Measurements from ENCODE around the gene ULBP2.
"Not testable (repeated sequence)": the region's sequence is repeated elsewhere in the genome, so short reads cannot be mapped to it uniquely, and the experiment has no call there.

Gene ULBP2, protein sequence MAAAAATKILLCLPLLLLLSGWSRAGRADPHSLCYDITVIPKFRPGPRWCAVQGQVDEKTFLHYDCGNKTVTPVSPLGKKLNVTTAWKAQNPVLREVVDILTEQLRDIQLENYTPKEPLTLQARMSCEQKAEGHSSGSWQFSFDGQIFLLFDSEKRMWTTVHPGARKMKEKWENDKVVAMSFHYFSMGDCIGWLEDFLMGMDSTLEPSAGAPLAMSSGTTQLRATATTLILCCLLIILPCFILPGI

DNA sequence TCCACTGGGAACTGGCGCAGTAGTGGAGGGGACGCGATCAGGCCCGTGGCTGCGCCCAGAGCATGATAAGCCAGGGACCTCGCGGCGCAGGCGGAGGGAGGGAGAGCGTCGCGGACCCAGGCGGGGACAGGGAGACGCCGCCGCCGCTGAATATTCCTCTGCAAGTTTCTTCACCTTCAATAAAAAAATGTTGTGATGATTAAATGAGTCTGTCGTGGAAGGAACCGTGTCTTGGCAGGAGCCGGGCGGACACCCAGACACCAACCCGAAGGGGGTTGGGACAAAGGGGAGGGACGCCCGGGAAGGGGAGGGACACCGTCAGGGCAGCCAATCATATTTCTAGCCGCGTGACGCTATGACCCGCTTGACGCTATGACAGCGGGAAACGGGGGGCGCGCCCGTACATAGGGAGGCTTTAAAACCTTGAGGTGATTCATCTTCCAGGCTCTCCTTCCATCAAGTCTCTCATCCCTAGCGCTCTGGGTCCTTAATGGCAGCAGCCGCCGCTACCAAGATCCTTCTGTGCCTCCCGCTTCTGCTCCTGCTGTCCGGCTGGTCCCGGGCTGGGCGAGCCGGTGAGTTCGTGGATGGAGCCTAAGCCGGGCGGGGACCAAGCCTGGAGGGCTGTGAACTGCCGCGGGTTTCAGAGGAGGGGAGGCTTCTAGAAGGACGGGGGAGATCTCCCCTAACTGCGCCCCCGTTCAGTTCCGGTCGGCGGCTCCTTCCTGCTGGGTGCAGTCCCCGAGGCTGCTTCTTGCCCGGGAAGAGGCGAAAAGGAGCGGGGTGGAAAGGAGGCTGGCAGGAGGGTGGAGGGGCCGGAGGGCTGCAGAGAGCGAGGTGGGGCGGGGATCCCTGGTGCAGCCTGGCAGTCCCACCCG, at the start of gene ULBP2:
Gene ULBP2, plus strand, starts transcription at position 432 of the 878 bp plus-strand sequence. Its CDS starts 59 bp downstream, at position 491.
- peak; percentile 87 for DNase-seq

DNA sequence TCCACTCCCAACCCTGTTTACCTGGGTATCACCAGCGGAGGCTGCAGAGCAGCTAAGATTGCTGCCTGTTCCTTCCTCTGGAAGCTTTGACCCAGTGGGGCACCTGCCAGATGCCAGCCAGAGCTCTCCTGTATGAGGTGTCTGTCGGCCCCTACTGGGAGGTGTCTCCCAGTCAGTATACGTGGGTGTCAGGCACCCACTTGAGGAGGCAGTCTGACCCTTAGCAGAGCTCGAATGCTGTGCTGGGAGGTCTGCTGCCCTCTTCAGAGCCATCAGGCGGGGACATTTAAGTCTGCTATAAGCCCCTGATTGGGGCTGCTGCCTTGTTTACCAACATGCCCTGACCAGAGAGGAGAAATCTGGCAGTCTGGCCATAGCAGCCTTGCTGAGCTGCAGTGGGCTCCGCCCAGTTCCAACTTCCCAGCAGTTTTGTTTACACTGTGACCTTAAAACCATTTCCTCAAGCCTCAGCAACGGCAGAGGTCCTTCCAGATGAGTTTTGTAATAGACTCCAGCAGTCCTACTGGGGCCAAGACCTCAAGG, 46.7 kb upstream of the ULBP2 start:
- no peak for DNase-seq

DNA sequence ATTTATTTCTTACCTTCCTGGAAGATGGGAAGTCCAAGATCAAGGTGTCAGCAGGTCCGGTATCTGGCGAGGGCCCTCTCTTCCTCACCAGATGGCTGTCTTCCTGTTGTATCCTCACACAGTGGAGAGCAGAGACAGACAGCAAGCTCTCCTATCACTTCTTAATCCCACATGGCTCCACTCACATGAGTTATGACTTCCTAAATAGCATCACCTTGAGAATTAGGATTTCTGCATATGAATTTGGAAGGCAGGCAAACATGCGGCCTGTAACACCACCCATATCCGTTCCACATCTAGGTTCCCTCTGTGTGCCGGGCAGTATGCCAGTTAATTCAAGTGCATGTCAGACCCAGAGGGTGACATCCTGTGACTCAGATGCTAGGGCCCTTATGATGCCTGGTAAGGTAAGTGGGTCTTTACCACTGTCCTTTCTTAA, 46.0 kb upstream of the ULBP2 start:
- peak; percentile 8 for DNase-seq

DNA sequence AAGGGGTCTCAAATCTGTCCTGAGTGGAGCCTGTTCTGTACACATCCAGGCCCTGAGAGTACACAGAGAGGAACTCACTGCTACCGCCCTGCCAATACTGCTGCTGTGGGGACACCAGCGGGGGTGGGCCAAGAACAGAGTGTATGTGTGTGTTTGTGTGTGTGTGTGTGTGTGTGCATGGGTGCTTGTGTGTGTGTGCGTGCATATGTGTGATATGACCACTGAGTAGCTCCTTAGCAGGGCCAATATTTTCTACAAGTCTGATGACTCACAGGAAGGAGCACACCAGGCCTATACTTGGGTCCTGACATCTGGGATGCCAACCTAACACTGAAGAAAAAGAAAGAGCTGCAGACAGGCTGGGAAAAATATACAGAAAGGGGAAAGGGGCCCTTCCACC, 45.3 kb upstream of the ULBP2 start:
- no peak for DNase-seq

DNA sequence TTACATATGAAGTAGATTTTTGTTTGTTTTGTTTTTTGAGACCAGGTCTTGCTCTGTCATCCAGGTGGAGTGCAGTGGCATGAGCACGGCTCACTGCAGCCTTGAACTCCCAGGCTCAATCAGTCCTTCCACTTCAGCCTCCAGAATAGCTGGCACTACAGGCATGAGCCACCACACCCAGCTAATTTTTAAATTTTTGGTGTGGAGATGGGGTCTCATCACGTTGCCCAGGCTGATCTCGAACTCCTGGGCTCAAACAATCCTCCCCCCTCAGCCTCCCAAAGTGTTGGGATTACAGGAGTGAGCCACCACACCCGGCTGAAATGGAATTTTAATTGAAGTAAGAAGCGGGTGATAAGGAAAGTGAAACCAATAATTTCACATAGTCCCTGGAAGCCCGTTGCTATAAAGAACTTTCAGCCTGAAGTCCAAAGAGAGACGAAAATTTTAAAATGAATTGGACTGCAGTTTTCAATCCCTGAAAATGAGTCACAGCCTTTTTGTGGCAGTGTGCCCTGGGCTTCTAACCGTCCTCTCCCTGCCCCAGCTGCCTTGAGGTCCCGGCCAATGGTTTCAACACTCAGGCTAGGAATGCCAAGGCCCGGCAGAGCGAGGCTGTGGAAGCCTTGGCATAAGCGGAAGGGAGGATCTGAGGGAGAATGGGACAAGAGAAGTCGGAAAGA, 44.7 kb upstream of the ULBP2 start:
- no peak for DNase-seq

DNA sequence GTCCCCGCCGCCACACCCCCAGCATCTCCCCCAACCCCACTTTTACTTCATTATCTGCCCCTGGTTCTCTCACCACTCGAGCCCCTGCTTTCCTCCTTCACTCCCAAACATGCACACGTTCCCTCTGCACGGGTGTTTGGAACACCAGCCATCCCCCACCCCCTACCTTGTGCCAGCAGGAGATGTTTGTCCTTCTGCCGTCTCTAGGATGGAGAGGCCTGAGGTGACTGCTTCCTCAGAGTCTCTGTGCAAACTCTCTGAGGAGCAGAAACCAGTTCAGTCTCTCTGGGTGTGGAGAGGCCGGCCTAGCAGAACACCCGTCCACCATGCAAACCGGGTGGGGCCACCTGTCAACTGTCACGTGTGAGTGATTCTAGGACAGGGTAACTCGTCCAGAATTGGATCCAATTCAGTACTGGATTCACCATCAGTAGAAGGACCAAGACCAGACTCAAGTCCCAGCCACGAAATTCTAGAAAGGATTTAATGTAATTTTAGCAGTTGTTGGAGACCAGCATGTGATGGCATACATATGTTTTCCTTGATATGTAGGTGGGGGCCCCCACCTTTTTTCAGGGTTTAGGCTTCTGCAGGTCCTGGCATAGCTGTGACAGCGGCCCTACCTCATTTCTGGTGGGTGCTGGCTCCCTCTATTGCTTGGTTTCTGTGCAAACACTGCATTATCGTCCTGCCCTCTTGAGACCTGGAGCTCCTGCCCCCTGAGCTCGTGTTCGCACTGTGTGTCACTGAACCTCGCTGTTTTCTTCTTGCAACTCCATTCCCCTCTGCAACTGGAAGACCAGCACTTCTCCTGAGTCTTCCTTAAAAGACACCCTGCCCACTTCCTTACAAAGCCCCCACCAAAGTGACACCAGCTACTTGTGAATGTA, 43.7 kb upstream of the ULBP2 start, which contains the start of gene RAET1E:
Gene RAET1E, minus strand, starts transcription at position 259 of the 890 bp plus-strand sequence. CDS start 7,212 bp downstream, outside the sequence.
- no peak for DNase-seq

DNA sequence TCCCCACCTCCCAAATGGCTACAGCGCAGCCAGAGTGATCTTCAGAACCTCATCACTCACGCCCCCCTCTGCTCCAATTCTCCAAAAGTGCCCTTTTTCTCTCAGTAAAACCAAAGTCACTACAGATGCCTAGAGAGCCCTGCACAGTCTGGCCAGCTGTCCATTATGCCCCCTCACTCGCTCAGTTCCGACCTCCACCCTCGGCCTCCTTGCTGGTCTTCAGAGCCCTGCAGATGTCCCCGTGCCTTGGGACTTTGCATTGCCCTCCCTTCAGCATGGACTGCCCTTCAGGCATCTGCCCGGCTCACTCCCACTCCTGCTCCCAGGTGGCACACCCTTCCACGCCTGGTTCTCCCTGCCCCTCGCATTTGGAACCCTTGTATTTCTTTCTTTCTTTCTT, 42.8 kb upstream of the ULBP2 start:
- DNase-seq, result no peak

DNA sequence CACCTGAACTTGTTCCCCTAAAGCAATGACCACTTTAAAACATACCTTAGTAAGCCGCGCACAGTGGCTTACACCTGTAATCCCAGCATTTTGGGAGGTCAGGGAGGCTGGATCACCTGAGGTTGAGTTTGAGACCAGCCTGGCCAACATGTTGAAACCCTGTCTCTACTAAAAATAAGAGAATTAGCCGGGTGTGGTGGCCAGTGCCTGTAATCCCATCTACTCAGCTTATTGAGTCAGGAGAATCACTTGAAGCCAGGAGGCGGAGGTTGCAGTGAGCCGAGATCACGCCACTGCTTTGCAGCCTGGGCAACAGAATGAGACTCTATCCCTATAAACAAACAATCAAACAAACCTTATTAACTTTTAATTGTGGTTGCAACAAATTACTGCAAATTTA, 42.3 kb upstream of the ULBP2 start:
- no peak for DNase-seq

DNA sequence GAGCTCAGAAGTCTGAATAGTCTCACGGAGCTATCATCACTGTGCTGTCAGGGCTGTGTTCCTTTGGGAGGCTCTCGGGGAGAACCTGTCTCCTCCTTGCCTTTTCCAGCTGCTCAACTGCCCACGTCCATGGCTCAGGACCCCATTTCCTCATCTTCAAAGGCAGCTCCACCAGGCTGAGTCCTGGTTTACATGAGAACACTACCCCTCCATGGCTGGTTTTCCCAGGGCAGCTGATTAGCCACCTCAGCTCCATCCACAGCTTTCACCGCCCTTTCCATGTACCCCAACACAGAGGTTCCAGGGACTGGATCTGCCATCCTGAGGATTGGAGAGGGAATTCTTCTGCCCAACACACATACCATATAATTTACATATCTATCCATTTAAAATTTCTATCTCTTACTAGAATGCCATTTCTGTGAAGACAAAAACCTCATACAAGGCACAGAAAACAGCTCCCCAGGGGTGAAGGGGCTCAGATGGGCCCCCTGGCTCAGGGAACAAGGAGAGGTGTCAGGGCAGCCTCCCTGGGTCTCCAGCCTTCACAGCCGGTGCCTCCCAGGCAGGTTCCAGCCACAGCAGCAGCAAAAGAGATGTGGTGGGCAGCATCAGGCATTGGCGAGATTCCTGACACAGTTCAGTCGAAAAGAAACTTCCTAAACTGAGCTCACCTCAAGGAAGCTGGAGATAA, 41.7 kb upstream of the ULBP2 start:
- DNase-seq, result no peak

DNA sequence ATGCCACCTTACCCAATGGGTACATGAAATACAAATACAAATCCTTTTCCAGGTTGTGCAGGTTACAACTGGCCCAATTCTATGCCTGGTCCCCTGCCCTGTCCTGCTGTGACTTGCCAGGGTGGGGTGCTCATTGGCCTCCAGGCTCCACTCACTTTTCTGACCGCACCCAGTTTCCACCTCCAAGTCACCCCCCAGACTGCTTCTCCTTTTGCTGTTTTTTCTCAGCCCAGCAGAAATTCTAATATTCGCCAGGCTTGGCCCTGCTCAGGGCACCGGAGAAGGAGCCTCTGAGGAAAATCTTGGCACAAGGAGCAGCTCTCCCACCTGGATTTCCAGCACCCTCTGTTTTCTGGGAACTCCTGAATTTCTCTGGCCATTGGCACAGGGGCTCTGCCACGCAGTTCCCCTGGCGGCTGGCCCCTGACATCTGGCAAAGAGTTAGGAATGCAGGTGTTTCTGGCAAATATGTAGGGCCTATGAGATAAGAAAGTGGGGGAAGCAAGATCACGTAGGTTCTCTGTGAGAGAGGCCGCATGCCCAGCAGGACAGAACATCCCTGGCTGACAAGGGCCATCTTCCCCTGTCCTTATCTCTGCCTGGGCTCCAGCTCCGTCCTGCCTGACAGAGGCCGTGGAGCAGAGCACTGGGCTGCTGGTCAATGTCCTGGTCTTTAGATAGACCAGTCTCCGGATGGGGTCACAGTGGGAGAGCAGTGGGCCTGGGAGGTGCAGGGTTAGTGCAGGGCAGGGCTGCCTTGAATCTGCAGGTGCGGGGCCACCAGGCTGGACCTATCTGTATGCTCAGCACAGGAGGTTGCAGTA, 41.0 kb upstream of the ULBP2 start:
- no peak for DNase-seq

DNA sequence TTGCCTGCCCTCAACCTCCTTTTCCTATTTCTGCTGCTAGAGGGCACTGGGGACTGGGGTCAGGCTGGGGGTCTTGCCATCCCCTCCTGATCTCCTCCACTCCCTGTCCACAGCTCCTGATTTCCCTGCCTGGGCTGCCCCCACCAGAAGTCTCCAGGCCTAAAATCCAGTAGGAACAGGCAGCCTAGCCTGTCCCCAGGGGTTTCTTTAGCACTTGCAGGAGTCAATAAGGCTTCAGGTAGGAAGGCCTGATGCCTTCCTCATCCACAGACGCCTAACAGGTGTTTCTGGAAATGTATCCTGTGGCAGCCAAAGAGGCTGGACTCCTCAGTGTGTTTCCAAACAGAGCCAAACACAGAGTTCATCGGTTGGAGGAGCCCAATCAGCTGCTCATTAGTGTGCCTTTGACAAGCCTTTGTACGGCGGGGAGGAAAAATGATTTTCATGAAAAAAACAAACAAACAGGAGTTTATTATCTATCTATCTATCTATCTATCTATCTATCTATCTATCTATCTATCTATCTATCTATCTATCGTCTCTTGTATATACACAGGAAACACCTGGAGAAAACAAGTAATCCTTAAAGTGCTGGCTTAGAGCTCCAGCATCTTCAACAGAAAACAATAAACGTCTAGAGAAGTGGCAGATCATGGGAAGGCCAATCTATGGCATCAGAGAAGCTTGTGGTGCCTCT, 40.2 kb upstream of the ULBP2 start:
- DNase-seq, result no peak

DNA sequence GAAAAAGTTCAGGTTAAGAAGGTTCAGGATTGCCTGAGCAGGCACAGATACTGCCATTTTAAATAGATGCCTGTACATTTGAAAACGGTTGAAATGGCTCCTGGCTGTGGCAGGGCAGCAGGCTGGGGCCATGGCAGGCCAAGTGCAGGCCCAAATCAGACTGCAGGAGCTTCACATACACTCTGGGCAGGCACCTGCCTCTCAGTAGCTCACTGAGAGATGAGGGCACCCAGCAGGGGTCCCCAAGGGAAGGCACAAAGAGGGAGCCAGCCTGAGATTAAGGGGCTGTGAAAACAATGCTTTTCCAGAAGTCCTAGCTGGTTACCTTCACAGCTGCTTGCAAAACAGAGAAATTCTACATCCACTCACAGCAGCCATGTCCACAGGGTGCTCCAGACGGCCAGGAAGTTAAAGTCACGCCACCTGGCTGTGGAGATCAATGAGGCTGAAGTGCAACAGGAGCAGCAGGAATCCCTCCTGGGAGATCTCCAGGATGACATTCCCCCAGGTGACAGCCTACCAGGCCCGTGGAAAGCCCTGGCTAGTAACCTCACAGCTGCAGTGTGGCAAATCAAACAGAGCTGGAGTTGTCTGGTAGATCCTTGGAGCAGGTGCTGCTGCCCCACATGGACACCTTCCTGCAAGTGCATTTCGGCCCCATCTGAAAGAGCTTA, 37.7 kb upstream of the ULBP2 start:
- no peak for DNase-seq

DNA sequence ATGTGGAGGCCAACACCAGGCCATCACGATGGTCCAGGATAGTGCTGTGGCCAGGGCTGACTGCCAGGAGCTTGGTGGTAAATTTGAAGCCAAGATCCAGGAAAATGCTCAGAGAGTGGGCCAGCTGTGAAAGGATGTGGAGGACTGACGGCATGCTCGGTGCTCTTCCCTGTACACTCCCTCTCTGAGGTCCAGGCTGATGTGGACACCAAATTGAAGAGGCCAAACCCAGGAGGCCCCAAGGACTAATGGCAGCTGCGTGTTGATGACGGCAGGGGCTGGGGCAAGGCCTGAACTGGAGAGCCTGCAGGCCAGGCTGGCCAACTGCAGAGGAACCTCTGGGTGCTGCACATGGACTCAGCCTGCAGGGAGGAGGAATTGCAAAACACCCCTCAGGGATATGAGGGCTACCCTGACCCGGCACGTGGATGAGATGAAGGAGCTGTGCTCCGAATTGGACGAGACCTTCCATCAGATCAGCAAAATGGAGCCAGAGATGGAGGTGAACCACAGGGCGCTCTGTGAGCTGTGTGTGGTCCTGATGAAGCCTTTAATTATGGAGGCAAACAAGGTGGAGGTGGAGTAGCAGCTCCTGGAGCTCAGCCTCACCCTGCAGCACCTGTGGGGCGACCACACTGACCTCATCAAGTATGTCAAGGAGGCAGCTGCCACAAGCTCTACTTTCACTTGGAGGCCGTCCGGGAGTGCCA, 37.0 kb upstream of the ULBP2 start:
- DNase-seq, result no peak

DNA sequence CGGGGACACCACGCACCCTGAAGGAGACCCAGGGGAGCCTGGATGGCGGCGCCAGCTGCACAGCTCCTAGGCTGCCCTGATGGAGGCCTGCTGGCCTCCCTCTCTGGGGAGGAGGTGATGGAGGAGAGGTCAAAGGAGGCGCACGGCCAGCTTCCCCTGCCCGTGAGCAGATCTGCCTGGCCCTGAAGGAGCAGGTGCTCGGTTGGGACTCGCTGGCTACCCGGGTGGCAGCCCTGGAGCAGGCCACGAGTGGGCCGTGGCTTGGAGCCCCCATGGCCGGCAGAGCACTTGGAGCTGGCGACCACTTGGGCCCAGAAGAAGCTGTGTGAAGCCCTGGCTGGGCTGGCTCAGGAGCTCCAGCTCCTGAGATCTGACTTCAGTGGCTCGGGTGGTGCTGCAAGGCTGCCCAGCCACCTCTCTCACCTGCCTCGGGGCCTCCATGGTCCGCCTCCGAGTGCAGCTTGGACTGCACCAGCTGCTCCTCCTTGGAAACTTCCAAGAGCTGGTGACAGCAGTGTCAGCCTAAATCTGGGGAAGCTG, 36.4 kb upstream of the ULBP2 start:
- no peak for DNase-seq

DNA sequence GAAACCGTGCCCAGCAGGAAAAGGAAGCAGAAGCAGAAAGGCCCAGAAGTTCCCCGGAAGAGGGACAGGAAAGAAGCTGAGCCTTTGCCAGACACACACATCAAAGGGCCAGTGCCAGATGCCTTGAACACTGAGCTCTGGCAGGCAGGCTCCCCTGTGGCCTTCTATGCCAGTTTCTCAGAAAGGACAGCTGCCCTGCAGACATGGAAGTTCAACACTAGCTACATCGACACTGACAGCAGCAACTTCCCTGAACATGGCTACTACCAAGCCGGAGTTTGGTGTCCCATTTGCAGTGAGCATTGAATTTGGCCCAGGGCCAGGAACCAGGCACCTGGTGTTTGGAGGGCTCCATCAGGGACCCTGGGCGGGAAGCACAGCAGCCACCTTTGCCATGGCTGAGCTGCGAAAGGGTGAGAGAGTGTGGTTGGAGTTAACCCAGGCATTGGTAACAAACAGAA, 35.9 kb upstream of the ULBP2 start:
- DNase-seq, result no peak

DNA sequence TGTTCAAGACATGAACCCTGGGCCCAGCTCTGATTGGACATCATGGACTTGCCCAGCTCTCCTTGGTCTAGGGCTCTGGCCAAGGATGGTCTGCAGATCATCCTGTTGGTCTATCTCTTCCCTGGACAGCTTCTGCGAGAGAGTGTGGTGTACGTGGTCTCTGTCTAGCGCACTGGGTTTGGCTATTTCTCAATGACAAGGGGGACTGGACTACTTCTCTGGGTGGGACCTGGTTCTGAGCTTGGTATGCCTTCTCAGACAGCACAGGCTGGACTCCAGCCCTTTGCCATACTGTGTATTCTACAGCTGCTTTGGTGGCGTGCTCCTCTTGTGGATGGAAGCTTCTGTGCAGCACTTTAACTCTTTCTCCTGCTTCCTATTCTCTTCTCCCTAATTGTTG, 35.4 kb upstream of the ULBP2 start:
- no peak for DNase-seq

DNA sequence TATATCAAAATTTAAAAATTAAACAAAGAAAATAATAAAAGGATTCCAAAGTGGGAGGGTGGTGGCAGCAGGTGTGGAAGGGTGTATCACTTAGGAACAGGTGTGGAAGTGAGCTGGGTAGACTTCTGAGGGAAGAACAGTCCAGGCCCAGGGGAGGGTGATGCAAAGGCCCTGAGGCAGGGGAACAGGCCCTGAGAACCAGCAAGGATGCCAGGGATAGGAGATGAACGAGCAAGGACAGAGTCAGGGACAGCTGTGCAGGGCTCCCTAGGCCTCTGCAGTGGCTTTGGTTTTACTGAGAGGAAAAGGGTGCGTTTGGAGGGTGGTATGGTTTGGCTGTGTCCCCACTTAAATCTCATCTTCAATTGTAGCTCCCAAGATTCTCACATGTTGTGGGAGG, 34.5 kb upstream of the ULBP2 start:
- DNase-seq, result no peak

DNA sequence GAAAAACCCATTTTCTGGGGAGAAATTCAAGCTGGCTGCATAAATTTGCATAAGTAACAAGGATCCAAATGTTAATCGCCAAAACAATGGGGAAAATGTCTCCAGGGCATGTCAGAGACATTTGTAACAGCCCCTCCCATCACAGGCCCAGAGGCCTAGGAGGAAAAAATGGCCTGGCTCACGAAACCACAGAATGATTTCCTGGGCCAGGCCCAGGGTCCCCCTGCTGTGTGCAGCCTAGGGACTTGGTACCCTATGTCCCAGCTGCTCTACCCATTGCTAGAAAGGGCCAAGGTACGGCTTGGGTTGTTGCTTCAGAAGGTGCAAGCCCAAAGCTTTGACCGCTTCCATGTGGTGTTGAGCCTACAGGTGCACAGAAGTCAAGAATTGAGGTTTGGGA, 33.3 kb upstream of the ULBP2 start:
- not testable (repeated sequence) for DNase-seq
